HG03103 (cell line): ENCODE results near the gene ANAPC10.
A peak's percentile ranks its signal among the peaks of the same experiment; 100 is the strongest.
"Not testable (repeated sequence)": the region's sequence is repeated elsewhere in the genome, so short reads cannot be mapped to it uniquely, and the experiment has no call there.

ENCODE experiments used
- ATAC-seq: cut with Tn5 transposase; IDR thresholded peaks from one replicate; pipeline ENCODE4 v1.9.1; 2021; ENCODE audit warnings: low read depth; ENCODE audit not compliant: unreplicated experiment

ANAPC10 gene

GRCh38 chr4:145097821-145098674 is at the start of gene ANAPC10, which contains the start of gene ABCE1:
Gene ANAPC10 (minus strand): TSS chr4:145098196. CDS start chr4:145096099, 2,097 bp downstream.
Gene ABCE1 (plus strand): TSS chr4:145098311. CDS start chr4:145104413, 6,102 bp downstream.
- peak; percentile 76 for ATAC-seq

- ATAC-seq = not testable (repeated sequence)
Observed at GRCh38 chr4:145136219-145136618, 38.2 kb upstream of the ANAPC10 start.

GRCh38 chr4:145132511-145133098 is 34.6 kb upstream of the ANAPC10 start:
- peak; percentile 78 for ATAC-seq

- no peak for ATAC-seq
Observed at GRCh38 chr4:145131848-145132247, 33.9 kb upstream of the ANAPC10 start.

GRCh38 chr4:145130788-145131399 is 32.9 kb upstream of the ANAPC10 start:
- ATAC-seq = no peak

GRCh38 chr4:145130130-145130529 is 32.1 kb upstream of the ANAPC10 start:
- ATAC-seq = no peak

GRCh38 chr4:145125396-145125795 is 27.4 kb upstream of the ANAPC10 start:
- ATAC-seq = no peak

- ATAC-seq = no peak
Observed at GRCh38 chr4:145108128-145108527, 10.1 kb upstream of the ANAPC10 start.

- no peak for ATAC-seq
Observed at GRCh38 chr4:145107126-145107525, 9.1 kb upstream of the ANAPC10 start.

- no peak for ATAC-seq
Observed at GRCh38 chr4:145103496-145103895, 5.5 kb upstream of the ANAPC10 start.

- ATAC-seq = no peak
Observed at GRCh38 chr4:145102619-145103018, 4.6 kb upstream of the ANAPC10 start.

GRCh38 chr4:145101091-145101490 is 3.1 kb upstream of the ANAPC10 start:
- no peak for ATAC-seq

- no peak for ATAC-seq
Observed at GRCh38 chr4:145099653-145100052, 1.7 kb upstream of the ANAPC10 start.

GRCh38 chr4:145098675-145099037 is 660 bp upstream of the ANAPC10 start:
- peak; percentile 5 for ATAC-seq

- ATAC-seq = peak; percentile 1
Observed at GRCh38 chr4:145097331-145097820, 620 bp downstream of the ANAPC10 start.

GRCh38 chr4:145093638-145094037 is 4.4 kb downstream of the ANAPC10 start:
- ATAC-seq = no peak

- ATAC-seq = no peak
Observed at GRCh38 chr4:145090380-145090779, 7.6 kb downstream of the ANAPC10 start.

GRCh38 chr4:145083891-145084605 is 13.9 kb downstream of the ANAPC10 start:
- ATAC-seq = no peak

GRCh38 chr4:145081756-145082155 is 16.2 kb downstream of the ANAPC10 start:
- no peak for ATAC-seq

GRCh38 chr4:145076469-145076855 is 21.5 kb downstream of the ANAPC10 start:
- ATAC-seq = no peak
